ENCODE results near the gene TUBGCP3. TPM values are rescaled to one million over a fixed set of nuclear protein-coding genes. Genes with fewer than 3 reads are reported as not detected.

The TUBGCP3 gene
- total and polyA plus RNA-seq, 10 donors: 9.1 to 69.8 (median 48.7) TPM

GRCh38 chr13:112443191-112443994 is 144.6 kb downstream of the TUBGCP3 start:
- Histone ChIP-seq H3K4me3 (no peak overlapping the region), H3K27me3 (replicated peaks in 1 of 7) (peaks cover 0 to 81% (median 18%) of the 10 kb centered on the region in 7 donors), H3K4me1 (peaks cover 0 to 8% (median 2%) of the 10 kb centered on the region in 6 donors), H3K9me3 (peaks cover 0 to 11% (median 6%) of the 10 kb centered on the region in 8 donors), H3K36me3 (no peaks in the 10 kb centered on the region), H3K27ac (no peak overlapping the region)
- peak; percentile 57 for DNase-seq
- 14 to 30% (median 25%) methylated on average over 23 to 31 of the region's 31 CpGs for whole genome bisulfite sequencing, 5 donors
- TF ChIP-seq CTCF (IDR thresholded peaks at IDR 0.05 in 8 of 11, conservative IDR thresholded peaks at IDR 0.05 in 3 of 11) (no peak), POLR2AphosphoS5 (IDR thresholded peaks at IDR 0.05) (no peak), POLR2A (IDR thresholded peaks at IDR 0.05) (no peak)
- intact Hi-C loops (cut with DNase I; ENCODE audit: low total_unique reads): loop anchor here (5.0 kb wide), 1 partner anchor 966 kb away; no protein-coding TSS in a partner anchor

- H3K27me3 ChIP-seq (replicated peaks in 1 of 7): peaks cover 0 to 77% (median 18%) of the 10 kb centered on the region in 7 donors
- no peak for TF ChIP-seq POLR2AphosphoS5 (IDR thresholded peaks at IDR 0.05)
- TF ChIP-seq POLR2A (IDR thresholded peaks at IDR 0.05): no peak
- TF ChIP-seq CTCF (IDR thresholded peaks at IDR 0.05 in 8 of 11, conservative IDR thresholded peaks at IDR 0.05 in 3 of 11): no peak
- peak; percentile 38 for DNase-seq
- WGBS, 5 donors: 39 to 68% (median 51%) methylated on average over 21 of the region's 21 CpGs
- no peaks in the 10 kb centered on the region for H3K36me3 ChIP-seq
- peaks cover 0 to 8% (median 2%) of the 10 kb centered on the region in 6 donors for H3K4me1 ChIP-seq
- intact Hi-C loops (cut with DNase I; ENCODE audit: low total_unique reads): loop anchor here (5.0 kb wide), 1 partner anchor 965 kb away; no protein-coding TSS in a partner anchor
- H3K4me3 ChIP-seq: no peak overlapping the region
- no peak overlapping the region for H3K27ac ChIP-seq
- peaks cover 0 to 19% (median 14%) of the 10 kb centered on the region in 8 donors for H3K9me3 ChIP-seq
These were observed 145.4 kb downstream of the TUBGCP3 start for GRCh38 chr13:112442483-112443090.

- Histone ChIP-seq H3K27ac (no peak overlapping the region), H3K4me3 (no peak overlapping the region), H3K27me3 (replicated peaks in 1 of 7) (peaks cover 0 to 72% (median 18%) of the 10 kb centered on the region in 7 donors), H3K36me3 (no peaks in the 10 kb centered on the region), H3K4me1 (peaks cover 0 to 8% (median 2%) of the 10 kb centered on the region in 6 donors), H3K9me3 (peaks cover 0 to 20% (median 14%) of the 10 kb centered on the region in 8 donors)
- TF ChIP-seq CTCF (IDR thresholded peaks at IDR 0.05 in 8 of 11, conservative IDR thresholded peaks at IDR 0.05 in 3 of 11) (no peak), POLR2AphosphoS5 (IDR thresholded peaks at IDR 0.05) (no peak), POLR2A (IDR thresholded peaks at IDR 0.05) (no peak)
- WGBS, 5 donors: 76 to 96% (median 80%) methylated on average over 15 to 19 of the region's 19 CpGs
- intact Hi-C loops (cut with DNase I; ENCODE audit: low total_unique reads): loop anchor here (5.0 kb wide), 1 partner anchor 965 kb away; no protein-coding TSS in a partner anchor
- DNase-seq: peak; percentile 66
These were observed 146.1 kb downstream of the TUBGCP3 start for GRCh38 chr13:112441779-112442310.

All from spleen (tissue), 11 donors.